ENCODE results near the gene FAM50A. TPM values are rescaled to one million over a fixed set of nuclear protein-coding genes. Genes with fewer than 3 reads are reported as not detected.
A peak's percentile ranks its signal among the peaks of the same experiment; 100 is the strongest.
"Not testable (repeated sequence)": the region's sequence is repeated elsewhere in the genome, so short reads cannot be mapped to it uniquely, and the experiment has no call there.

Gene FAM50A
- total RNA-seq = 81.8 and 86.1 TPM in 2 replicates
- 133 and 147 TPM in 2 replicates for polyA plus RNA-seq

GRCh38 chrX:154443992-154444754, at the start of gene FAM50A:
Gene FAM50A (plus strand): TSS chrX:154444141. CDS start chrX:154444236, 95 bp downstream.
- Histone ChIP-seq H3K27ac (peak within 1 kb of the TSS; percentile 72), H3K27me3 (no peaks in the 10 kb centered on the region), H3K36me3 (no peaks in the 10 kb centered on the region), H3K4me1 (ENCODE audit: low read depth) (no peaks in the 10 kb centered on the region), H3K4me3 (peak within 1 kb of the TSS; percentile 60), H3K9me3 (ENCODE audit: low read depth) (no peaks in the 10 kb centered on the region)
- TF ChIP-seq CTCF (IDR thresholded peaks at IDR 0.05; ENCODE audit: low read depth, low read length) = no peak
- peak; percentile 64 to 74 for DNase-seq (ENCODE audit: low read depth in 1 of 2, low spot score in 1 of 2)

GRCh38 chrX:154396363-154396762, 47.6 kb upstream of the FAM50A start:
- not testable (repeated sequence) for H3K4me3 ChIP-seq; H3K27ac ChIP-seq; H3K4me1 ChIP-seq (ENCODE audit: low read depth); H3K9me3 ChIP-seq (ENCODE audit: low read depth); H3K27me3 ChIP-seq; DNase-seq (ENCODE audit: low read depth in 1 of 2, low spot score in 1 of 2)
- peaks cover 12% of the 10 kb centered on the region for H3K36me3 ChIP-seq

DNA sequence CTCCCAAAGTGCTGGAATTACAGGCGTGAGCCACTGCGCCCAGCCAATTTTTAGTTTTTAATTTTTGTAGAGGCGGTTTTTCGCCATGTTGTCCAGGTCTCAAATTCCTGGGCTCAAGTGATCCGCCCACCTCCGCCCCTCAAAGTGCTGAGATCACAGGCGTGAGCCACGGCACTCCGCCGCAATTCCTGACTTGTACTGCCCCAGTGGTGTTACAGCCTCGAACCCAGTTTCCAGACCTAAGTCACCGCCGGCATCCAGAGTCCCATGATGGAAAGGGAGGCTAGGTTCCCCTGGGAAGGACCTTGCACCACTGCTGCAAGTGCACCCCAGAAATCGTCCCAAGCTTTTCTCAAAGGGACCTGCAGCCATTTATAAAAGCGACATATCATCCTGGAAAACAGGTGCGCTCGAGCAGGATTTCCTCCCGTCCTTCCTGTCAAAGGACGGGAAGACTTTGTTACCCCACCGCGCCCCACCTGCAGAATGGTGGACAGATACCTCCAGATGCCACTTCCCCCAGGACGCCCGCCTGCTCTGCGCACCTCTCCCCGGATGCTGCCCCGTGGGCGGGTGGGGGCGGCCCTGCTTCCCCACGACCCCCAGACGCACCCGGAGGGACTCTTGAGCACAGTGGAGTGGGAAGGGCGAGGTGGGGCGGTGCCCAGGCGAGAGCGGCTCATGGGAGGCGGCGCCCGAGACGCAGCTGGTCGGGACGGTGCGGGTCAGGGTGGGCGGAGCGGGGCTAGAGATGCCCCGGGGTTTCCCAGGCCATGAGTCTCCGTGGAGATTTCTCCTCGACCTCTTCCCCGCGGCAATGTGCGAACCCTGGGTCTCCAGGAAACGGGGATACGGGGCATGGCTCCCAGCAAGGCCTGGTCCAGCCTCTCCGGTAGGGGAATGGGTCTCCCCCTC, 46.7 kb upstream of the FAM50A start:
- Histone ChIP-seq H3K4me3 (peak overlapping the region; percentile 39), H3K36me3 (peaks cover 12% of the 10 kb centered on the region), H3K9me3 (ENCODE audit: low read depth) (no peaks in the 10 kb centered on the region), H3K27me3 (no peaks in the 10 kb centered on the region), H3K27ac (peak overlapping the region; percentile 99), H3K4me1 (ENCODE audit: low read depth) (peaks cover 4% of the 10 kb centered on the region)
- TF ChIP-seq CTCF (IDR thresholded peaks at IDR 0.05; ENCODE audit: low read depth, low read length) = no peak
- peak; percentile 52 to 70 for DNase-seq (ENCODE audit: low read depth in 1 of 2, low spot score in 1 of 2)

DNA sequence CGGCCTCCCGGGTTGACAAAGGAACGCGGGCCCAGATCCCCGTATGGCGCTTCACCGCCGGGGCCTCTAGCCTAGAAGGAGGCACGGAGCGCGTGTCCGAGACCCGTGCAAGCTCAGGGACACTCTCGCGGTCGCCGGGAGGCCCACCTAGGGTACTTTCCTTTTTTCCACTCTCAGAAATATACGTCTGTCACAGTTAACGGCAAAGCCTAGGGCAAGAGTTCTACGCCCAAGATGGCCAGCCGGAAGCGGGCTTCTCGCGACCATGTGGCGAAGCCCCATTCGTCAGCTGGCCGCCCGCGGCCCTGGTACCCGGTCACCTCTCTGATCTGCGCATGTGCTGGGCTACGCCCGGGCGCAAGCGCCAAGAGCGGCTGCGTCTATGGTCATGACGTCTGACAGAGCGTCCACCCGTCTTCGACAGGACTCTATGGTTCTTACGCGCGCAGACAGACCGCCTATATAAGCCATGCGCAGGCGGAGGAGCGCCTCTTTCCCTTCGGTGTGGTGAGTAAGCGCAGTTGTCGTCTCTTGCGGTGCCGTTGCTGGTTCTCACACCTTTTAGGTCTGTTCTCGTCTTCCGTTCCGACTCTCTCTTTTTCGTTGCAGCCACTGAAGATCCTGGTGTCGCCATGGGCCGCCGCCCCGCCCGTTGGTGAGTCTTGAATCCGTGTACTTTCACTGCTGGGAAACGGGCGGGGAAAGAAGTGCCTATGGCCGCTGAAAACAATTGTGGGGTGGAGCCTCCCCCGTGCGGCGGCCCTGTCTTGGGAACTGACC, 45.9 kb upstream of the FAM50A start, which contains the start of gene RPL10:
RPL10 (plus strand) TSS at position 490 of the 780 bp plus-strand sequence; CDS start at position 633, 143 bp downstream.
- H3K36me3 ChIP-seq = peaks cover 12% of the 10 kb centered on the region
- peak within 1 kb of the TSS; percentile 99 for H3K27ac ChIP-seq
- DNase-seq (ENCODE audit: low read depth in 1 of 2, low spot score in 1 of 2) = peak; percentile 93 to 97
- peak within 1 kb of the TSS; percentile 86 for H3K4me3 ChIP-seq
- H3K27me3 ChIP-seq = no peaks in the 10 kb centered on the region
- TF ChIP-seq CTCF (IDR thresholded peaks at IDR 0.05; ENCODE audit: low read depth, low read length) = no peak
- peaks cover 4% of the 10 kb centered on the region for H3K4me1 ChIP-seq (ENCODE audit: low read depth)
- H3K9me3 ChIP-seq (ENCODE audit: low read depth) = no peaks in the 10 kb centered on the region

- Histone ChIP-seq H3K9me3 (ENCODE audit: low read depth) (no peaks in the 10 kb centered on the region), H3K4me3 (peak overlapping the region; percentile 86), H3K36me3 (peaks cover 12% of the 10 kb centered on the region), H3K27ac (peak overlapping the region; percentile 99), H3K27me3 (no peaks in the 10 kb centered on the region), H3K4me1 (ENCODE audit: low read depth) (peaks cover 4% of the 10 kb centered on the region)
- DNase-seq (ENCODE audit: low read depth in 1 of 2, low spot score in 1 of 2) = peak; percentile 74 to 87
- TF ChIP-seq CTCF (IDR thresholded peaks at IDR 0.05; ENCODE audit: low read depth, low read length) = peak; percentile 69
These were observed 45.0 kb upstream of the FAM50A start for GRCh38 chrX:154398668-154399526.
